Osteoblast (primary cell): Measurements from ENCODE around the gene TOMT. TPM values are rescaled to one million over a fixed set of nuclear protein-coding genes. Genes with fewer than 3 reads are reported as not detected.

Source experiments
- DNase-seq: peaks from one replicate; pipeline ENCODE4 v3.0.0; 2011; ENCODE audit warnings: low spot score, mixed read lengths; ENCODE audit not compliant: insufficient read length; ENCODE audit errors: missing footprints
- H2AFZ ChIP-seq: 2 replicates; pipeline ENCODE4 v1.6.0; 2011; ENCODE audit warnings: mild to moderate bottlenecking, low read length
- H3K27ac ChIP-seq: 2 replicates; pipeline ENCODE4 v1.5.1; 2011; ENCODE audit warnings: mild to moderate bottlenecking, low read depth, low read length, moderate library complexity
- H3K27me3 ChIP-seq: 2 replicates; pipeline ENCODE4 v1.6.0; 2012; ENCODE audit warnings: mild to moderate bottlenecking, control low read depth, inconsistent platforms, low read length, moderate library complexity; ENCODE audit not compliant: insufficient read depth
- H3K36me3 ChIP-seq: 2 replicates; pipeline ENCODE4 v1.5.1; 2011; ENCODE audit warnings: mild to moderate bottlenecking, low read length, control low read depth, moderate library complexity; ENCODE audit not compliant: insufficient read depth
- H3K4me1 ChIP-seq: 2 replicates; pipeline ENCODE4 v1.5.1; 2011; ENCODE audit warnings: mild to moderate bottlenecking, low read length, control low read depth, moderate library complexity; ENCODE audit not compliant: insufficient read depth
- H3K4me2 ChIP-seq: 2 replicates; pipeline ENCODE4 v1.6.0; 2011; ENCODE audit warnings: mild to moderate bottlenecking, low read length; ENCODE audit not compliant: insufficient read depth
- H3K4me3 ChIP-seq: fragments of 200-600 bp; sonication (generic); 3 replicates; pipeline ENCODE4 v1.5.1; 2012; ENCODE audit warnings: mild to moderate bottlenecking, low read length, inconsistent platforms; ENCODE audit not compliant: insufficient read depth
- H3K79me2 ChIP-seq: 2 replicates; pipeline ENCODE4 v1.6.0; 2012; ENCODE audit warnings: mild to moderate bottlenecking, low read length, control low read depth, inconsistent platforms; ENCODE audit not compliant: insufficient read depth
- H3K9me3 ChIP-seq: 2 replicates; pipeline ENCODE4 v1.5.1; 2011; ENCODE audit warnings: low read depth, low read length, control low read depth
- H4K20me1 ChIP-seq: 2 replicates; pipeline ENCODE4 v1.6.0; 2012; ENCODE audit warnings: mild to moderate bottlenecking, low read length, control low read depth; ENCODE audit not compliant: insufficient read depth
- total RNA-seq: library from RNA; depleted of rRNA; stranded (reverse); fragments of >200 nt; gene quantifications from 2 replicates; pipeline ENCODE4 v1.2.3, GENCODE V29; 2012
- TF ChIP-seq, protein P1 (sequence below): IDR thresholded peaks from 2 replicates; pipeline ENCODE4 v1.5.1; 2011; ENCODE audit warnings: mild to moderate bottlenecking, low read depth, low read length, moderate library complexity; ENCODE audit errors: extremely low read depth

Gene TOMT
- total RNA-seq, 1 donor = not detected

DNA sequence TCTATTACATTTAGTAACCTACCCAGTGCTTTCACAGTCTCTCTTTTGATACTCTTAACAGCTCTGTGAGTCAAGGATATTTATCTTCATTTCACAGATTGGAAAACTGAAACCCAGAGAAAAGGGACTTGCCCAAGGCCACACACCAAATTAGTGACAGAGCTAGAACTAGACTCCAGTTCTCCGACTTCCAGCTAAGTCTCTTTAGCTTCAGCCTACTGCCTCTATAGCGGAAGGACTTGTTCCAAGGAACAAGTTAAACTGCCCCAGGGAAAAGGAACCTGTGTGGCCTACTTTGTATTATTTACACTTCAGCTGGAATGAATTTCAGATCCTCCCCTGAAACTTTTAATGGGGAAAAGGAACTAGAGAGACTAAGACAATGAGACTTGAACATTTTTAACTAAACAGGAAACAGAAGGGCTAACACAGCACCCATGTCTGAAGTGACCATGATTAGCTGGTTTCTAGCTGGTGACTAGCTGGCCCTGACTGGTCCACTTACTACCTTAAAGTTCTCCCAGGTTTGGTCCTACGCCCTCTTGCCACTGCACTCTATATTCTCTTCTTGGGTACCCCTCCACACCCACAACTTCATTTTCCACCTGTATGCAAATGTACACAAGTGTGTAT lies 23.8 kb upstream of the TOMT start:
- no peaks in the 10 kb centered on the region for H3K27me3 ChIP-seq
- no peaks in the 10 kb centered on the region for H3K36me3 ChIP-seq

DNA sequence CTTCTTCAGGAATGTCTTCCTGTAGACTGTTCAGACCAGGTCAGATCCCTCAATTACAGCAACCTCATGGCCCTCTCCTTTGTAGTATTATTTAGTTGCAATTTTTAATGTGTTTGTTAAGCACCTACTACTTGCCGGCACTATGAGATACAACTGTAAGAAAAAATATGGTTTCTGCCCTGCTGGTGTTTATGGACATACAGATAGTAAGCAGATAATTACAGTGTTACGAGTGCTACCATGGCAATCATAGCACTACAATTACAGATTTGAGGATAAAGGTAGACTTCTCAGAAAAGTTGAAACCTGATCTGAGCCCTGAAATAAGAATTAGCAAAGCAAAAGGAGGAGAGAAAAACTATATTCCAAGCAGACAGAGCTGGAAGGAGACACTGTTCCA lies 22.3 kb upstream of the TOMT start:
- H3K27ac ChIP-seq = no peak overlapping the region
- no peaks in the 10 kb centered on the region for H4K20me1 ChIP-seq
- no peaks in the 10 kb centered on the region for H3K9me3 ChIP-seq
- H3K4me2 ChIP-seq = no peak overlapping the region
- H2AFZ ChIP-seq = no peak overlapping the region
- TF ChIP-seq, protein P1, sequence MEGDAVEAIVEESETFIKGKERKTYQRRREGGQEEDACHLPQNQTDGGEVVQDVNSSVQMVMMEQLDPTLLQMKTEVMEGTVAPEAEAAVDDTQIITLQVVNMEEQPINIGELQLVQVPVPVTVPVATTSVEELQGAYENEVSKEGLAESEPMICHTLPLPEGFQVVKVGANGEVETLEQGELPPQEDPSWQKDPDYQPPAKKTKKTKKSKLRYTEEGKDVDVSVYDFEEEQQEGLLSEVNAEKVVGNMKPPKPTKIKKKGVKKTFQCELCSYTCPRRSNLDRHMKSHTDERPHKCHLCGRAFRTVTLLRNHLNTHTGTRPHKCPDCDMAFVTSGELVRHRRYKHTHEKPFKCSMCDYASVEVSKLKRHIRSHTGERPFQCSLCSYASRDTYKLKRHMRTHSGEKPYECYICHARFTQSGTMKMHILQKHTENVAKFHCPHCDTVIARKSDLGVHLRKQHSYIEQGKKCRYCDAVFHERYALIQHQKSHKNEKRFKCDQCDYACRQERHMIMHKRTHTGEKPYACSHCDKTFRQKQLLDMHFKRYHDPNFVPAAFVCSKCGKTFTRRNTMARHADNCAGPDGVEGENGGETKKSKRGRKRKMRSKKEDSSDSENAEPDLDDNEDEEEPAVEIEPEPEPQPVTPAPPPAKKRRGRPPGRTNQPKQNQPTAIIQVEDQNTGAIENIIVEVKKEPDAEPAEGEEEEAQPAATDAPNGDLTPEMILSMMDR = no peak
- peaks cover 16% of the 10 kb centered on the region for H3K79me2 ChIP-seq
- no peaks in the 10 kb centered on the region for H3K27me3 ChIP-seq
- no peak for DNase-seq
- H3K4me1 ChIP-seq = peaks cover 13% of the 10 kb centered on the region
- H3K4me3 ChIP-seq = no peak overlapping the region
- H3K36me3 ChIP-seq = no peaks in the 10 kb centered on the region

More for the DNA sequence above, 23.8 kb upstream of the TOMT start:
- H3K79me2 ChIP-seq = peaks cover 30% of the 10 kb centered on the region
- TF ChIP-seq, protein P1 = no peak
- H3K4me3 ChIP-seq = no peak overlapping the region
- H2AFZ ChIP-seq = no peak overlapping the region
- H3K4me2 ChIP-seq = no peak overlapping the region
- no peaks in the 10 kb centered on the region for H4K20me1 ChIP-seq
- DNase-seq = no peak
- H3K9me3 ChIP-seq = no peaks in the 10 kb centered on the region
- peaks cover 20% of the 10 kb centered on the region for H3K4me1 ChIP-seq
- H3K27ac ChIP-seq = no peak overlapping the region

DNA sequence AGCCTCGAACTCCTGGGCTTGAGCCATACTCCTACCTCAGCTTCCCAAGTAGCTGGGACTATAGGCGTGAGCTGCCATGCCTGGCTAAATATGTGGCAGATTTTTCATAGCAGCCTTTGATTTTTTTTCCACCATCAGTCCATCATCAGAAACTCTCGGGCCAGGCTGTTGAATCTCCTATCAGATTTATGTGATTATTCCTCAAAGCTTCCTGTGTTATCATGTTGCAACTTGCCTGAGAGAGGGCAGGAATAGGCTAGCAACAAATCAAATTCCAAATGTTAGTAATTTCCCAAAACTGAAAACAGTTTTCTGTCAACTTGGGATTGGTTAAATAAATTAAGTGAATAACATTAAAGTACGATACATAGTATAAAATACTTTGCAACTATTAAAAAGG lies 21.6 kb upstream of the TOMT start:
- H3K36me3 ChIP-seq = peaks cover 4% of the 10 kb centered on the region
- H3K79me2 ChIP-seq = peaks cover 10% of the 10 kb centered on the region
- no peak overlapping the region for H2AFZ ChIP-seq
- no peak overlapping the region for H3K4me3 ChIP-seq
- TF ChIP-seq, protein P1 = no peak
- no peaks in the 10 kb centered on the region for H3K9me3 ChIP-seq
- H4K20me1 ChIP-seq = no peaks in the 10 kb centered on the region
- H3K27me3 ChIP-seq = no peaks in the 10 kb centered on the region
- H3K4me2 ChIP-seq = no peak overlapping the region
- H3K4me1 ChIP-seq = peaks cover 6% of the 10 kb centered on the region
- no peak for DNase-seq
- no peak overlapping the region for H3K27ac ChIP-seq

DNA sequence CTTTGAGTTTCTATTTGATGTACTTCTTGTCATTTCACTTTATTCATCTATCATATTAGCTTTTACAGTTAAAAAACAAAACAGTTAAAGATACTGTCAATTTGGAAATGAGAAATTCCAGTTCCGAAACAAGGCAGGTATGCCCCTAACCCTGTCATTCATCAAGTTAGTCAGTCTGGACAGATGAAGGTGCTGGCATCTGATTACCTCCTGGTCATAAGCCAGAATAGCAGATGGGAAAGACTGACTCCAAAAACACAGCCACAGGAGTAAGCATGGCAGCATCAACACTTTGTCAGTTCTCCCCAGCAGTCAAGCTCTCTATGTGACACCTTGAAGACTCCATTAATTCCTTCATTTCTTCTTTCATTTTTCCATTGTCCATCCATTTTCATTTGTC lies 20.8 kb upstream of the TOMT start:
- no peaks in the 10 kb centered on the region for H4K20me1 ChIP-seq
- H3K4me2 ChIP-seq = no peak overlapping the region
- peaks cover 10% of the 10 kb centered on the region for H3K36me3 ChIP-seq
- H3K27me3 ChIP-seq = no peaks in the 10 kb centered on the region
- peaks cover under 1% of the 10 kb centered on the region for H3K79me2 ChIP-seq
- H3K4me3 ChIP-seq = no peak overlapping the region
- H2AFZ ChIP-seq = no peak overlapping the region
- no peaks in the 10 kb centered on the region for H3K4me1 ChIP-seq
- H3K27ac ChIP-seq = no peak overlapping the region
- no peaks in the 10 kb centered on the region for H3K9me3 ChIP-seq
- TF ChIP-seq, protein P1 = no peak
- no peak for DNase-seq
